ENCODE measurements around the gene LRP5. TPM values are rescaled to one million over a fixed set of nuclear protein-coding genes. Genes with fewer than 3 reads are reported as not detected.

LRP5 gene
- total RNA-seq, 1 donor from 2014 or later, result 20.2 TPM

DNA sequence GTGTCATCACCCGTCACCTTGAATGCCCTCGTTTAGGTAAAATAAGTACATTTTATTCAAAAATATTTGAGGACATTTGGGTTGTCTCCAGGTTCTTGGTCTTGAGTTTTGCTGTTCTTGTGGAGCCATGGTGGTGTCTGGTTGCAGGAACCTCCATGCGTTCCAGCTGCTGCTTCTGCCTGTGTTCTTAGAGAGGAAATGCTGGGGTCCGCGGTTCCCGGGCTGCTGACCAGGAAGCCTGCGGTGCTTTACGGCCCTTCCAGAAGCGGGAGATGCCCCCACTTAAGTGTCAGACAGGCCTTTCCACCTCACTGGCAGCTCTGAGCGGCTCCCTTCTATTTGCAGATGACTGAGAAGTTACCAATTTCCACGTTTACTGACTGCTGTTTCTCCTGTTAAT lies 66.8 kb downstream of the LRP5 start:
- Histone ChIP-seq H4K20me1 (ENCODE audit: insufficient read depth, low read length) (peaks cover 29% of the 10 kb centered on the region), H3K79me2 (ENCODE audit: insufficient read depth, low read length) (peaks cover 1% of the 10 kb centered on the region), H3K4me2 (ENCODE audit: low read length) (no peak overlapping the region), H3K27me3 (ENCODE audit: insufficient read depth, low read length) (no peaks in the 10 kb centered on the region), H2AFZ (ENCODE audit: low read depth, low read length) (no peak overlapping the region), H3K36me3 (ENCODE audit: insufficient read depth, low read length) (peaks cover 3% of the 10 kb centered on the region), H3K9me3 (ENCODE audit: insufficient read depth, low read depth, low read length) (no peaks in the 10 kb centered on the region), H3K27ac (ENCODE audit: low read depth, low read length) (no peak overlapping the region), H3K4me3 (ENCODE audit: insufficient read depth, low read depth, low read length) (no peak overlapping the region), H3K4me1 (ENCODE audit: insufficient read depth, low read length) (peaks cover 31% of the 10 kb centered on the region), H3K9ac (ENCODE audit: low read length) (no peak overlapping the region)
- Mint-ChIP-seq H3K4me3 (ENCODE audit: unreplicated experiment) (no peak overlapping the region), H3K27me3 (ENCODE audit: low read depth, unreplicated experiment) (no peaks in the 10 kb centered on the region), H3K4me1 (ENCODE audit: low read depth, unreplicated experiment) (peaks cover 18% of the 10 kb centered on the region), H3K27ac (ENCODE audit: unreplicated experiment) (no peak overlapping the region), H3K9me3 (ENCODE audit: unreplicated experiment) (no peaks in the 10 kb centered on the region), H3K36me3 (ENCODE audit: low read depth, unreplicated experiment) (peaks cover 12% of the 10 kb centered on the region)
- FAIRE-seq (no peak), DNase-seq (ENCODE audit: low read depth) (no peak)
- TF ChIP-seq EZH2 (IDR thresholded peaks at IDR 0.05; ENCODE audit: insufficient read depth, low read length), result no peak
- TF ChIP-seq, protein P1, sequence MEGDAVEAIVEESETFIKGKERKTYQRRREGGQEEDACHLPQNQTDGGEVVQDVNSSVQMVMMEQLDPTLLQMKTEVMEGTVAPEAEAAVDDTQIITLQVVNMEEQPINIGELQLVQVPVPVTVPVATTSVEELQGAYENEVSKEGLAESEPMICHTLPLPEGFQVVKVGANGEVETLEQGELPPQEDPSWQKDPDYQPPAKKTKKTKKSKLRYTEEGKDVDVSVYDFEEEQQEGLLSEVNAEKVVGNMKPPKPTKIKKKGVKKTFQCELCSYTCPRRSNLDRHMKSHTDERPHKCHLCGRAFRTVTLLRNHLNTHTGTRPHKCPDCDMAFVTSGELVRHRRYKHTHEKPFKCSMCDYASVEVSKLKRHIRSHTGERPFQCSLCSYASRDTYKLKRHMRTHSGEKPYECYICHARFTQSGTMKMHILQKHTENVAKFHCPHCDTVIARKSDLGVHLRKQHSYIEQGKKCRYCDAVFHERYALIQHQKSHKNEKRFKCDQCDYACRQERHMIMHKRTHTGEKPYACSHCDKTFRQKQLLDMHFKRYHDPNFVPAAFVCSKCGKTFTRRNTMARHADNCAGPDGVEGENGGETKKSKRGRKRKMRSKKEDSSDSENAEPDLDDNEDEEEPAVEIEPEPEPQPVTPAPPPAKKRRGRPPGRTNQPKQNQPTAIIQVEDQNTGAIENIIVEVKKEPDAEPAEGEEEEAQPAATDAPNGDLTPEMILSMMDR (IDR thresholded peaks at IDR 0.05; ENCODE audit: insufficient read depth, low read depth, low read length), result no peak

DNA sequence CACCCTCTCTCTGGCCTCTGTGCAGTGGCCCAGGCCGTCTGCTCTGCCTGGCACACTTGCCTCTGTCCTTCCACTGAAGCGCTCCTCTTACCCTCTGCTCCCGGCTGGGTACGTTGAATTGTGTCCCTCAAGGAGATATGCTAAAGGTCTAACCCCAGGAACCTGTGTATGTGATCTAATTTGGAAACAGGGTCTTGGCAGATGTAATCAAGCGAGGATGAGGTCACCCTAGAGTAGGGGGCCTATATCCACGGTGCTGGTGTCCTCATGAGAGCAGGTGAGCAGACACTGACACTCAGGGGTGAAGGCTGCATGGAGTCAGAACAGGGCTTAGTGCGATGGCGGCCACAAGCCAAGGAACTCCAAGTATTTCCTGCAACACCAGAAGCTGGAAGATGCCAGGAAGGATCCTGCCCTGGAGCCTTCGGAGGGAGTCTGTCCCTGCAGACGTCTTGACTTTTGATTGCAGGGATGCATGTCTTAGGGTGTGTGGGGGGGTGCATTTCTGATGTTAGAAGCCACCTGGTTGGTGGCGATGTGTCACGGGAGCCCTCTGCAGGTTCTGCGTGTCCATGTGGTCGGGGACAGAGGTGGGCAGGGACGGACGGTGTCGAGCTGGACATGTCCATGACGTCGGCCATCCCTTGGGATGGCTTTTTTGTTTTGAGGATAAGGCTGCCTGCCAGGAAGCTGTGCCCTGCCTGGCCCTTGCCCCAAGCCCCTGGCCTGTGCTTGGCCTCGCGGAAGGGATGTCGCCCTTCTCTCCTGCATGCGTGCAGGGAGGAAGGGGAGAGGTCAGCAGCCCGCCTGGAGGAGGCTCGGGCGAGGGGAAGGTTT lies 68.6 kb downstream of the LRP5 start:
- H3K9me3 ChIP-seq (ENCODE audit: insufficient read depth, low read depth, low read length), result no peaks in the 10 kb centered on the region
- H3K4me3 ChIP-seq (ENCODE audit: insufficient read depth, low read depth, low read length), result no peak overlapping the region
- DNase-seq (ENCODE audit: low read depth), result peak; percentile 32
- peaks cover 33% of the 10 kb centered on the region for H4K20me1 ChIP-seq (ENCODE audit: insufficient read depth, low read length)
- peaks cover 5% of the 10 kb centered on the region for H3K79me2 ChIP-seq (ENCODE audit: insufficient read depth, low read length)
- no peak overlapping the region for H2AFZ ChIP-seq (ENCODE audit: low read depth, low read length)
- H3K36me3 Mint-ChIP-seq (ENCODE audit: low read depth, unreplicated experiment), result peaks cover 9% of the 10 kb centered on the region
- H3K4me1 ChIP-seq (ENCODE audit: insufficient read depth, low read length), result peaks cover 26% of the 10 kb centered on the region
- H3K27ac ChIP-seq (ENCODE audit: low read depth, low read length), result peak overlapping the region; percentile 24
- H3K27ac Mint-ChIP-seq (ENCODE audit: unreplicated experiment), result peak overlapping the region; percentile 41
- FAIRE-seq, result no peak
- H3K4me1 Mint-ChIP-seq (ENCODE audit: low read depth, unreplicated experiment), result peaks cover 12% of the 10 kb centered on the region
- no peaks in the 10 kb centered on the region for H3K36me3 ChIP-seq (ENCODE audit: insufficient read depth, low read length)
- H3K9ac ChIP-seq (ENCODE audit: low read length), result peak overlapping the region; percentile 24
- no peaks in the 10 kb centered on the region for H3K9me3 Mint-ChIP-seq (ENCODE audit: unreplicated experiment)
- TF ChIP-seq, protein P1 (IDR thresholded peaks at IDR 0.05; ENCODE audit: insufficient read depth, low read depth, low read length), result no peak
- TF ChIP-seq EZH2 (IDR thresholded peaks at IDR 0.05; ENCODE audit: insufficient read depth, low read length), result no peak
- no peaks in the 10 kb centered on the region for H3K27me3 ChIP-seq (ENCODE audit: insufficient read depth, low read length)
- peak overlapping the region; percentile 69 for H3K4me2 ChIP-seq (ENCODE audit: low read length)
- no peaks in the 10 kb centered on the region for H3K27me3 Mint-ChIP-seq (ENCODE audit: low read depth, unreplicated experiment)
- no peak overlapping the region for H3K4me3 Mint-ChIP-seq (ENCODE audit: unreplicated experiment)

DNA sequence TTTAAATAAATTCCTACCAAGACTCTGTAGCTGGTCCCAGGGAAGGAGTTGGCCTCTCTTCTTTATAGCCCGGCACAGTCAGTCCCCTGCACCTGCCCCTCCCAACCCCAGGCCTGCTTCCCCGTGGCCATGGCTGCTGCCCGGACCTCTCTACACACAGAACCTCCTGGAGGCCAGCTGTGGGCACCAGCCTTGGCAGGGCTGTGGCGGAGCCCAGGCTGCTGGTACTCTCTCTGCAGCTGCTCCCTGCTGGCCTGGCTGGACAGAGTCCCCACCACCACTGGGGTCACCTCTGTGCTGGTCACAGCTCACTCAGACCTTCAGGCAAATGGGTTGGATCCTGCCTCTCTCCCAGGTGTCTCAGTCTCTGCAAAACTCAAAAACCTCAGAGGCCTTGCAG lies 69.3 kb downstream of the LRP5 start:
- peaks cover 26% of the 10 kb centered on the region for H3K4me1 ChIP-seq (ENCODE audit: insufficient read depth, low read length)
- TF ChIP-seq, protein P1 (IDR thresholded peaks at IDR 0.05; ENCODE audit: insufficient read depth, low read depth, low read length), result no peak
- TF ChIP-seq EZH2 (IDR thresholded peaks at IDR 0.05; ENCODE audit: insufficient read depth, low read length), result no peak
- no peak overlapping the region for H3K27ac Mint-ChIP-seq (ENCODE audit: unreplicated experiment)
- no peak overlapping the region for H2AFZ ChIP-seq (ENCODE audit: low read depth, low read length)
- no peak overlapping the region for H3K4me3 ChIP-seq (ENCODE audit: insufficient read depth, low read depth, low read length)
- no peak overlapping the region for H3K4me2 ChIP-seq (ENCODE audit: low read length)
- no peak overlapping the region for H3K9ac ChIP-seq (ENCODE audit: low read length)
- peaks cover 12% of the 10 kb centered on the region for H3K4me1 Mint-ChIP-seq (ENCODE audit: low read depth, unreplicated experiment)
- no peaks in the 10 kb centered on the region for H3K9me3 Mint-ChIP-seq (ENCODE audit: unreplicated experiment)
- peaks cover 2% of the 10 kb centered on the region for H3K9me3 ChIP-seq (ENCODE audit: insufficient read depth, low read depth, low read length)
- H3K4me3 Mint-ChIP-seq (ENCODE audit: unreplicated experiment), result no peak overlapping the region
- H3K27ac ChIP-seq (ENCODE audit: low read depth, low read length), result no peak overlapping the region
- peaks cover 5% of the 10 kb centered on the region for H3K79me2 ChIP-seq (ENCODE audit: insufficient read depth, low read length)
- peaks cover 33% of the 10 kb centered on the region for H4K20me1 ChIP-seq (ENCODE audit: insufficient read depth, low read length)
- H3K27me3 Mint-ChIP-seq (ENCODE audit: low read depth, unreplicated experiment), result no peaks in the 10 kb centered on the region
- DNase-seq (ENCODE audit: low read depth) (no peak), FAIRE-seq (no peak)
- peaks cover 9% of the 10 kb centered on the region for H3K36me3 Mint-ChIP-seq (ENCODE audit: low read depth, unreplicated experiment)
- H3K36me3 ChIP-seq (ENCODE audit: insufficient read depth, low read length), result no peaks in the 10 kb centered on the region
- H3K27me3 ChIP-seq (ENCODE audit: insufficient read depth, low read length), result no peaks in the 10 kb centered on the region

Measured in astrocyte (in vitro differentiated cells and primary cell).